Left ventricle myocardium inferior (tissue), 1 donor: ENCODE results near the gene CD47. TPM values are rescaled to one million over a fixed set of nuclear protein-coding genes. Genes with fewer than 3 reads are reported as not detected.
A peak's percentile ranks its signal among the peaks of the same experiment; 100 is the strongest.

Experiments
- DNase-seq: peaks from one replicate; pipeline ENCODE4 v3.0.0-alpha.2; 2020
- H3K27ac ChIP-seq: fragments of 200-600 bp; replicated peaks from 2 replicates; pipeline ENCODE4 v1.8.0; 2021
- H3K27me3 ChIP-seq: fragments of 200-600 bp; 2 replicates; pipeline ENCODE4 v1.8.0; 2021; ENCODE audit warnings: low read depth
- H3K36me3 ChIP-seq: fragments of 200-600 bp; 2 replicates; pipeline ENCODE4 v1.8.0; 2021
- H3K4me1 ChIP-seq: fragments of 200-600 bp; 2 replicates; pipeline ENCODE4 v1.8.0; 2021
- H3K4me3 ChIP-seq: fragments of 200-600 bp; 2 replicates; pipeline ENCODE4 v1.8.0; 2021; ENCODE audit warnings: mild to moderate bottlenecking, moderate library complexity
- H3K9me3 ChIP-seq: fragments of 200-600 bp; replicated peaks from 2 replicates; pipeline ENCODE4 v1.8.0; 2021
- CTCF ChIP-seq: fragments of 200-600 bp; IDR thresholded peaks from 2 replicates; pipeline ENCODE4 v1.8.0; 2021; ENCODE audit warnings: antibody characterized with exemption, mild to moderate bottlenecking, borderline replicate concordance
- intact Hi-C: fragments of 100-400 bp; cut with micrococcal nuclease; formaldehyde crosslinking; loops from one replicate; pipeline ENCODE4 v1.11.0; 2022
- total RNA-seq: library from RNA; stranded (reverse); fragmentation: NEBNext Ultra II Directional; extraction: Animal tissue kit (Norgen Biotek cat#: 25700); gene quantifications from one replicate; pipeline ENCODE4 v1.2.1, GENCODE V29; 2021
- donor health status: DM: no; HTN: yes; CAD: no; lungs with severe emphysema.

Gene CD47
- total RNA-seq, 1 donor from 2014 or later, result 35.9 TPM

- no peak for DNase-seq
- Histone ChIP-seq H3K27ac (peak overlapping the region; percentile 93), H3K4me1 (peaks cover 57% of the 10 kb centered on the region), H3K36me3 (no peaks in the 10 kb centered on the region), H3K27me3 (no peaks in the 10 kb centered on the region), H3K9me3 (no peaks in the 10 kb centered on the region), H3K4me3 (peak overlapping the region; percentile 95)
- TF ChIP-seq CTCF, result no peak
- intact Hi-C loops, result no loop called here
Measured at GRCh38 chr3:108089579-108089978, 1.3 kb downstream of the CD47 start.

GRCh38 chr3:108088697-108089096, 2.1 kb downstream of the CD47 start:
- Histone ChIP-seq H3K27me3 (no peaks in the 10 kb centered on the region), H3K4me1 (peaks cover 64% of the 10 kb centered on the region), H3K9me3 (no peaks in the 10 kb centered on the region), H3K4me3 (peak overlapping the region; percentile 95), H3K27ac (no peak overlapping the region), H3K36me3 (no peaks in the 10 kb centered on the region)
- TF ChIP-seq CTCF, result no peak
- DNase-seq, result no peak
- intact Hi-C loops, result no loop called here

- Histone ChIP-seq H3K4me1 (peaks cover 64% of the 10 kb centered on the region), H3K9me3 (no peaks in the 10 kb centered on the region), H3K27me3 (no peaks in the 10 kb centered on the region), H3K27ac (no peak overlapping the region), H3K4me3 (peak overlapping the region; percentile 95), H3K36me3 (no peaks in the 10 kb centered on the region)
- intact Hi-C loops, result no loop called here
- no peak for TF ChIP-seq CTCF
- no peak for DNase-seq
Measured at GRCh38 chr3:108088146-108088545, 2.7 kb downstream of the CD47 start.

GRCh38 chr3:108086653-108087052, 4.2 kb downstream of the CD47 start:
- Histone ChIP-seq H3K27me3 (no peaks in the 10 kb centered on the region), H3K9me3 (no peaks in the 10 kb centered on the region), H3K4me1 (peaks cover 75% of the 10 kb centered on the region), H3K27ac (no peak overlapping the region), H3K36me3 (no peaks in the 10 kb centered on the region), H3K4me3 (no peak overlapping the region)
- no peak for DNase-seq
- TF ChIP-seq CTCF, result no peak
- intact Hi-C loops, result no loop called here

- peaks cover 71% of the 10 kb centered on the region for H3K4me1 ChIP-seq
- no peak for DNase-seq
- no peaks in the 10 kb centered on the region for H3K36me3 ChIP-seq
- intact Hi-C loops, result no loop called here
- no peak for TF ChIP-seq CTCF
- H3K4me3 ChIP-seq, result no peak overlapping the region
- H3K27ac ChIP-seq, result no peak overlapping the region
- no peaks in the 10 kb centered on the region for H3K9me3 ChIP-seq
- H3K27me3 ChIP-seq, result no peaks in the 10 kb centered on the region
Measured at GRCh38 chr3:108085810-108086350, 5.0 kb downstream of the CD47 start.
